Measurements from ENCODE around the gene SORCS2.

Gene SORCS2

GRCh38 chr4:7266525-7267292 lies 74.4 kb downstream of the SORCS2 start:
- intact Hi-C loops (cut with micrococcal nuclease): no loop called here
- Mint-ChIP-seq H3K9me3 (no peaks in the 10 kb centered on the region), H3K36me3 (ENCODE audit: low read depth) (no peaks in the 10 kb centered on the region), H3K4me3 (no peak overlapping the region), H3K27ac (no peak overlapping the region), H3K27me3 (peaks cover 3% of the 10 kb centered on the region), H3K4me1 (ENCODE audit: low read depth) (no peaks in the 10 kb centered on the region)

GRCh38 chr4:7267829-7268228 lies 75.5 kb downstream of the SORCS2 start:
- intact Hi-C loops (cut with micrococcal nuclease): no loop called here
- Mint-ChIP-seq H3K27me3 (peaks cover 3% of the 10 kb centered on the region), H3K9me3 (no peaks in the 10 kb centered on the region), H3K4me1 (ENCODE audit: low read depth) (no peaks in the 10 kb centered on the region), H3K4me3 (no peak overlapping the region), H3K36me3 (ENCODE audit: low read depth) (no peaks in the 10 kb centered on the region), H3K27ac (no peak overlapping the region)

- intact Hi-C loops (cut with micrococcal nuclease): no loop called here
- H3K36me3 Mint-ChIP-seq (ENCODE audit: low read depth): no peaks in the 10 kb centered on the region
- H3K27me3 Mint-ChIP-seq: peaks cover 3% of the 10 kb centered on the region
- H3K4me1 Mint-ChIP-seq (ENCODE audit: low read depth): no peaks in the 10 kb centered on the region
- H3K27ac Mint-ChIP-seq: no peak overlapping the region
- H3K4me3 Mint-ChIP-seq: no peak overlapping the region
- H3K9me3 Mint-ChIP-seq: no peaks in the 10 kb centered on the region
Measured at GRCh38 chr4:7268941-7269340, 76.6 kb downstream of the SORCS2 start.

GRCh38 chr4:7270121-7270520 lies 77.8 kb downstream of the SORCS2 start:
- Mint-ChIP-seq H3K27ac (no peak overlapping the region), H3K4me1 (ENCODE audit: low read depth) (no peaks in the 10 kb centered on the region), H3K36me3 (ENCODE audit: low read depth) (no peaks in the 10 kb centered on the region), H3K4me3 (no peak overlapping the region), H3K27me3 (peaks cover 3% of the 10 kb centered on the region), H3K9me3 (no peaks in the 10 kb centered on the region)
- intact Hi-C loops (cut with micrococcal nuclease): no loop called here

- no peaks in the 10 kb centered on the region for H3K9me3 Mint-ChIP-seq
- H3K27me3 Mint-ChIP-seq: peaks cover 3% of the 10 kb centered on the region
- no peaks in the 10 kb centered on the region for H3K36me3 Mint-ChIP-seq (ENCODE audit: low read depth)
- no peak overlapping the region for H3K4me3 Mint-ChIP-seq
- intact Hi-C loops (cut with micrococcal nuclease): no loop called here
- H3K27ac Mint-ChIP-seq: no peak overlapping the region
- no peaks in the 10 kb centered on the region for H3K4me1 Mint-ChIP-seq (ENCODE audit: low read depth)
Measured at GRCh38 chr4:7272404-7272803, 80.1 kb downstream of the SORCS2 start.

- Mint-ChIP-seq H3K4me1 (ENCODE audit: low read depth) (no peaks in the 10 kb centered on the region), H3K27ac (no peak overlapping the region), H3K9me3 (no peaks in the 10 kb centered on the region), H3K27me3 (peaks cover under 1% of the 10 kb centered on the region), H3K4me3 (no peak overlapping the region), H3K36me3 (ENCODE audit: low read depth) (no peaks in the 10 kb centered on the region)
- intact Hi-C loops (cut with micrococcal nuclease): no loop called here
Measured at GRCh38 chr4:7273738-7274297, 81.5 kb downstream of the SORCS2 start.

DNA sequence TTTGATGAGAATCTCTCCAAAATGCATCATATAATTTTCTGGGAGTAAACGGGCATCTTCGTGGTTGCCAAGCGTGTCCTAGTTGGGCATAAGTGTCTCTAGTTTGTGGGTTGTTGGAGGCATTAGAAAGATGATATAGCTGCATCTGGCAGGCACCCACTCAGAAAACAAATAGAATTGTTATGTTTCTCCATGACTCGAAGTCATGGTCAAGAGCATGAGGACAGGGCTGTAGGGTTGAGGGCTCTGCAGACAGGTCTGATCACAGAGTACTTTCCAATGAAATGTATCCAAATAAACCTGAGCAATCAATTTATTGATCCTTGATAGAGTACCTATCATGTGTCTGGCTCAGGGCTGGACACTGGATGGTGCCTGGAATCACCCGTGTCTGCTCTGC lies 82.7 kb downstream of the SORCS2 start:
- no peaks in the 10 kb centered on the region for H3K4me1 Mint-ChIP-seq (ENCODE audit: low read depth)
- no peaks in the 10 kb centered on the region for H3K27me3 Mint-ChIP-seq
- H3K36me3 Mint-ChIP-seq (ENCODE audit: low read depth): no peaks in the 10 kb centered on the region
- no peaks in the 10 kb centered on the region for H3K9me3 Mint-ChIP-seq
- H3K4me3 Mint-ChIP-seq: no peak overlapping the region
- intact Hi-C loops (cut with micrococcal nuclease): no loop called here
- H3K27ac Mint-ChIP-seq: no peak overlapping the region

DNA sequence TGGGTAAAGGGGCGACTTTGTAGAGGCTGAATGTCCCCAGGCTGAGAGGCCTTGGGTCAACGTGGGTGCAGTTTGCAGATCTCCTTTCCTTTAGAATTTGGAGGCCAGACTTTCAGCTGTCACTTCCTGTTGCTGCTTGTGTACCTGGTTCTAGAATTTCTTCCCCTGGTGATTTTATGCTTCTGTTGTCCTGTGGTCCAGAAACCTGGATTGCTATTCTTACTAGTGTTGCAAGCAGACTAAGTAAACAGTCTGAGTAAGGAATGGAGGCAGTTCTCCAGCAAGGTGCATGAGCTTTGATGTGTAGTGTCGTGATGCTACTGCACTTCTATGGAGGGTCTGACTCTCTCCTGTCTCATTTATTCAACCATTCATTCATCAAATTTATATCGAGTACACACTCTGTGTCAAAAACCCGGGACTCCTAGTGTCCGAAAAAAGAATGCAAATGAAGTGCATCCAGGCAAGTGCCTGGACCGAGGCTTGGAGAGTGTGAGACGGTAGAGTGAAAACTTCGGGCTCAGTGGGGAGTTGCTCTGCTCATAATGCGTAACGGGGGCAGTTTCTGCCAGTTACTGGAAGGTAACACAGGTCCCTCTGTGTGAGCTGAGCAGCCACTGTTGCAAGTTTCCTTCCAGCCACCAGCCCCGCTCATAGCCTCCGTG lies 83.3 kb downstream of the SORCS2 start:
- Mint-ChIP-seq H3K4me1 (ENCODE audit: low read depth) (no peaks in the 10 kb centered on the region), H3K27me3 (no peaks in the 10 kb centered on the region), H3K27ac (no peak overlapping the region), H3K9me3 (no peaks in the 10 kb centered on the region), H3K4me3 (no peak overlapping the region), H3K36me3 (ENCODE audit: low read depth) (no peaks in the 10 kb centered on the region)
- intact Hi-C loops (cut with micrococcal nuclease): no loop called here

DNA sequence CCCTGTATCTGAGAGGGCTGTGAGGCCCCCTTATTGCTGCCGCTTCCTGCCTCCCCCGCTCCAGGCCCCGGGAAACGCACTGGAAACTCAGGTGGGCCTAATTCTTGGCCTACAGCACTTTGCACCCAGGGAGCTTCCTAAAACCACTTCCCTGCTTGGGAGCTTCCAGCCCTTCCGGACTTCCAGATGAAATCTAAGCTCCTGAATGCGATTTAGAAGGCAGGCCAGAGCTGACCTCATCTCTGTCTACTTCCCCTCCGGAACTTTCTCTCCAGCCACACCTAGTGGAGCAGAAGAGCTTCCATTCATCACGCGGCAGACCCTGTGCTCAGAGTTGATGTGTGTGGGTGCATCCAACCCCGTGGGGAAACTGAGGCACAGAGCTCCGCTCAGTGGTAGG lies 84.2 kb downstream of the SORCS2 start:
- Mint-ChIP-seq H3K4me3 (no peak overlapping the region), H3K9me3 (no peaks in the 10 kb centered on the region), H3K36me3 (ENCODE audit: low read depth) (no peaks in the 10 kb centered on the region), H3K4me1 (ENCODE audit: low read depth) (no peaks in the 10 kb centered on the region), H3K27me3 (peaks cover 2% of the 10 kb centered on the region), H3K27ac (no peak overlapping the region)
- intact Hi-C loops (cut with micrococcal nuclease): no loop called here

DNA sequence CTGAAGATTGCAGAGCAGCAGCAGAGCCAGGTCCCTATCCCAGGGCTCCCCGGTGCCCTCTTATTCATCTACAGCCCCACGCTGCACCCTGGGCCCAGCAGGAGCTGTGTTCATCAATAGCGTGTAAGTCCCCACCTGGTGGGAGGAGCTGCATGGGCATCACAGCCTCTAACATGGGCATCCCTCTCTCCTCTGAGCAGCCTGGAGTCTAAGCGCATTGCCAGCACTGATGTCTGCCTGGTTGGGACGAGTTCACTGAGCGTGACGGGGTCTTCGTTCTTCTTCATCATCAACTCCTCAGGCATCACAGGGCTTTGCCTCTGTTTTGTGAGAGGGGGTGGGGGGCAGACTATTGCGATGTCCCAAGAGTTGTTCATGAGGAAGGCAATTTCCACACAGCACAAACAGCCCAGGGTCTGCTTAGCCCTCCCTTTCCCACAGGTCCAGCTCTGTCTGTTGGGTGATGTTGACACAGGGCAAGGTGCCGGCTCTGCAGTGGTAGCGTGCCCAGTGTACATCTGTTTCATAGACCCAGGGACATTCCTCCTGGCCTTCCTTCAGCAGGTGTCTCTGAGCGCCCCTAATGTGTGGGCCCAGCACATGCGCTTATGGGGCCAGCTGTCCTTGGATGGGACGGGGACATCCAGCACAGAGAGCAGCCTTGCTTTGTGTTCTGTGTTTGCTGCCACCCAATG lies 85.9 kb downstream of the SORCS2 start:
- intact Hi-C loops (cut with micrococcal nuclease): no loop called here
- Mint-ChIP-seq H3K4me1 (ENCODE audit: low read depth) (no peaks in the 10 kb centered on the region), H3K9me3 (no peaks in the 10 kb centered on the region), H3K36me3 (ENCODE audit: low read depth) (no peaks in the 10 kb centered on the region), H3K4me3 (no peak overlapping the region), H3K27ac (no peak overlapping the region), H3K27me3 (peaks cover 10% of the 10 kb centered on the region)

DNA sequence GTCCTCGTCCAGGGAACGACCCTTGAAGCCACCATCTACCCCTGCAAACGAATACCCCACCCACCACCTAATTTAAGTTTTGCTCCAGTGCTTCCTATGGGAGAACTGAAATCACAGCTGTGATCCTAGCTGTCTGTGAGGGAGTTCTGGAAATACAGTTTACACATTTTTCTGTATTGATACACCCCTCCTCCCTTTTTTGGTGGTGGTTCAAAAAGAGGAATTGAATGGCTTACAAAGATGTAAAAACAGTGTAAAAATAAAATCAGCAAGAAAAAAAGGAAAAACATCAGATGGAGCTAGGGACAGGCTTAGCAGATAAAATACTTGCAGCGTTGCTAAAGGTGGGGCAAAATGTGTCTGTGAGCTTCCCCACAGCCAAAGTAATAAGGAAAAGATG lies 86.6 kb downstream of the SORCS2 start:
- intact Hi-C loops (cut with micrococcal nuclease): no loop called here
- Mint-ChIP-seq H3K27me3 (peaks cover 10% of the 10 kb centered on the region), H3K4me3 (no peak overlapping the region), H3K4me1 (ENCODE audit: low read depth) (no peaks in the 10 kb centered on the region), H3K27ac (no peak overlapping the region), H3K36me3 (ENCODE audit: low read depth) (no peaks in the 10 kb centered on the region), H3K9me3 (no peaks in the 10 kb centered on the region)

- Mint-ChIP-seq H3K36me3 (ENCODE audit: low read depth) (no peaks in the 10 kb centered on the region), H3K27ac (no peak overlapping the region), H3K4me1 (ENCODE audit: low read depth) (no peaks in the 10 kb centered on the region), H3K27me3 (peaks cover 10% of the 10 kb centered on the region), H3K4me3 (no peak overlapping the region), H3K9me3 (no peaks in the 10 kb centered on the region)
- intact Hi-C loops (cut with micrococcal nuclease): no loop called here
Measured at GRCh38 chr4:7279902-7280301, 87.6 kb downstream of the SORCS2 start.

DNA sequence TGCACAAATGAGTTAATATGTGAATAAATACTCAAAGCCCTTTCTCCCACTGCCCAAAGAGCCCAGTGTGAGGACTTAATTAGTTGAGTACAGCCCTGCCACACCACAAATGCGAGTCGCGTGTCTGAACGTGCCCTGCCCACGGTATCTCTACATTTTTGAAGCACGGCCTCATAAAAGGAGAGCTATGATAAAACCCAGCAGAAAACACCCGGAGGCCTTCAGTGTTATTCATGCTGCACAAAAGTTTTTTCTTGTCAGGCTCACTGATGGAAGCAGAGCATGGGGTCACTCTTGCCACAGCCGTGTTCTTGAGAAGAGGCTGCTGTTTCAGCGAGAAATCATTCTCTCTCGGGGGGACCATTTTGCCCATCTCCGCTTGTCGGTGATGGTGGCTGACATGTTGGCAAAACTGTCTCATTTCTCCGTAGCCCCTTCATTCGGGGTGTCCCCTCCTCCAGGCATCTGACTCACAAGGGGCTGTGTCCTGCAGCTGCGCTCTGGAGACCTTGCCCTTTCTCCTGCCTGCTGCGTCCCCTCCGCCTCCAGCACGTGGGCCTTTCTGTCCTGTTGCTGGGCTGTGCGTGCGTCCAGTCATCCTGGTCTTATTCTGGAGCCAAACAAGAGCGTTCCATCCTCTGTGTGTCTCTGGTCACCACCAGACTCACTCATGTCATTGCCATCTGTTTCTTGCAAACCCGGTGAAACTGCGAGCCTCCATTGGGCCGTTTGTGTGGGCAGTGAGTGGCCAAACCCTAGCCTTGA lies 88.8 kb downstream of the SORCS2 start:
- H3K9me3 Mint-ChIP-seq: no peaks in the 10 kb centered on the region
- intact Hi-C loops (cut with micrococcal nuclease): no loop called here
- H3K4me1 Mint-ChIP-seq (ENCODE audit: low read depth): no peaks in the 10 kb centered on the region
- no peak overlapping the region for H3K4me3 Mint-ChIP-seq
- peaks cover 10% of the 10 kb centered on the region for H3K27me3 Mint-ChIP-seq
- no peaks in the 10 kb centered on the region for H3K36me3 Mint-ChIP-seq (ENCODE audit: low read depth)
- no peak overlapping the region for H3K27ac Mint-ChIP-seq

Measured in dendritic cell treated with granulocyte-macrophage colony-stimulating factor and Interleukin-4, amounts not matched to agents 40 ng/mL and 50 ng/mL, for 4 days (primary cell).